Hepatocyte (in vitro differentiated cells): ENCODE data around the gene MAP3K10.

Experiments
- EZH2 ChIP-seq: fragments of 200-600 bp; sonication (generic); IDR thresholded peaks from 2 replicates; pipeline ENCODE4 v1.6.1; 2016; ENCODE audit warnings: antibody characterized with exemption, mild to moderate bottlenecking, borderline replicate concordance
- EZH2phosphoT487 ChIP-seq: fragments of 200-600 bp; sonication (generic); IDR thresholded peaks from one replicate; pipeline ENCODE4 v1.6.1; 2018; ENCODE audit warnings: antibody characterized with exemption, mild to moderate bottlenecking, low read depth, moderate library complexity; ENCODE audit not compliant: unreplicated experiment, severe bottlenecking
- TF ChIP-seq, protein P1 (sequence below): fragments of 200-600 bp; sonication (generic); IDR thresholded peaks from 2 replicates; pipeline ENCODE4 v1.5.1; 2016; ENCODE audit warnings: antibody characterized with exemption, mild to moderate bottlenecking; ENCODE audit not compliant: poor library complexity

- TF ChIP-seq, protein P1, sequence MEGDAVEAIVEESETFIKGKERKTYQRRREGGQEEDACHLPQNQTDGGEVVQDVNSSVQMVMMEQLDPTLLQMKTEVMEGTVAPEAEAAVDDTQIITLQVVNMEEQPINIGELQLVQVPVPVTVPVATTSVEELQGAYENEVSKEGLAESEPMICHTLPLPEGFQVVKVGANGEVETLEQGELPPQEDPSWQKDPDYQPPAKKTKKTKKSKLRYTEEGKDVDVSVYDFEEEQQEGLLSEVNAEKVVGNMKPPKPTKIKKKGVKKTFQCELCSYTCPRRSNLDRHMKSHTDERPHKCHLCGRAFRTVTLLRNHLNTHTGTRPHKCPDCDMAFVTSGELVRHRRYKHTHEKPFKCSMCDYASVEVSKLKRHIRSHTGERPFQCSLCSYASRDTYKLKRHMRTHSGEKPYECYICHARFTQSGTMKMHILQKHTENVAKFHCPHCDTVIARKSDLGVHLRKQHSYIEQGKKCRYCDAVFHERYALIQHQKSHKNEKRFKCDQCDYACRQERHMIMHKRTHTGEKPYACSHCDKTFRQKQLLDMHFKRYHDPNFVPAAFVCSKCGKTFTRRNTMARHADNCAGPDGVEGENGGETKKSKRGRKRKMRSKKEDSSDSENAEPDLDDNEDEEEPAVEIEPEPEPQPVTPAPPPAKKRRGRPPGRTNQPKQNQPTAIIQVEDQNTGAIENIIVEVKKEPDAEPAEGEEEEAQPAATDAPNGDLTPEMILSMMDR = no peak
- TF ChIP-seq EZH2 (no peak), EZH2phosphoT487 (no peak)
Observed at GRCh38 chr19:40239415-40240226, 48.4 kb downstream of the MAP3K10 start.
